ENCODE results near the gene PPP4R4. TPM values are rescaled to one million over a fixed set of nuclear protein-coding genes. Genes with fewer than 3 reads are reported as not detected.

The PPP4R4 gene
- polyA plus RNA-seq, 3 donors, result 0.08 TPM; not detected in 2

- Histone ChIP-seq H3K79me2 (ENCODE audit: insufficient read depth, low read length) (no peaks in the 10 kb centered on the region), H3K9me3 (replicated peaks in 1 of 2; ENCODE audit: control insufficient read depth in 1 of 2, insufficient read depth in 1 of 2, low read length in 2 of 2) (no peaks in the 10 kb centered on the region), H4K20me1 (ENCODE audit: insufficient read depth, low read length) (no peaks in the 10 kb centered on the region), H2AFZ (ENCODE audit: insufficient read depth, low read depth, low read length, poor library complexity, severe bottlenecking) (no peak overlapping the region), H3K36me3 (replicated peaks in 1 of 2; ENCODE audit: control insufficient read depth in 1 of 2, insufficient read depth in 2 of 2, low read length in 2 of 2) (no peaks in the 10 kb centered on the region), H3K4me1 (ENCODE audit: control insufficient read depth in 1 of 2, insufficient read depth in 2 of 2, low read length in 2 of 2) (peaks cover 8% of the 10 kb centered on the region in 2 donors), H3K4me2 (replicated peaks; ENCODE audit: extremely low read depth, low read length, poor library complexity, severe bottlenecking) (no peak overlapping the region), H3K9ac (ENCODE audit: insufficient read depth, low read length, poor library complexity, severe bottlenecking) (no peak overlapping the region), H3K27ac (ENCODE audit: low read depth in 1 of 2, low read length in 2 of 2) (no peak overlapping the region), H3K27me3 (ENCODE audit: control insufficient read depth in 2 of 2, insufficient read depth in 2 of 2, low read length in 2 of 2) (no peaks in the 10 kb centered on the region), H3K4me3 (replicated peaks in 1 of 3; ENCODE audit: low read depth in 2 of 3, low read length in 3 of 3) (no peak overlapping the region)
- peaks cover 13% of the 10 kb centered on the region for H3K4me1 Mint-ChIP-seq
- no peak overlapping the region for H3K4me3 Mint-ChIP-seq
- H3K36me3 Mint-ChIP-seq, result no peaks in the 10 kb centered on the region
- H3K9me3 Mint-ChIP-seq, result peaks cover 0 to 1% (median 0%) of the 10 kb centered on the region in 7 donors
- H3K27me3 Mint-ChIP-seq (ENCODE audit: low read depth in 3 of 3), result peaks cover 0 to 6% (median 0%) of the 10 kb centered on the region in 3 donors
- no peak for DNase-seq
- no peak overlapping the region for H3K27ac Mint-ChIP-seq
- intact Hi-C loops (cut with micrococcal nuclease), result no loop called here
- no CpG with 5 or more reads among the region's 1 CpG for WGBS (ENCODE audit: insufficient coverage)
- TF ChIP-seq CTCF (IDR thresholded peaks at IDR 0.05), result no peak
Observed at GRCh38 chr14:94142836-94143235, 31.3 kb upstream of the PPP4R4 start.

- Histone ChIP-seq H4K20me1 (ENCODE audit: insufficient read depth, low read length) (no peaks in the 10 kb centered on the region), H3K79me2 (ENCODE audit: insufficient read depth, low read length) (no peaks in the 10 kb centered on the region), H3K4me1 (ENCODE audit: control insufficient read depth in 1 of 2, insufficient read depth in 2 of 2, low read length in 2 of 2) (peaks cover 8% of the 10 kb centered on the region in 2 donors), H3K36me3 (replicated peaks in 1 of 2; ENCODE audit: control insufficient read depth in 1 of 2, insufficient read depth in 2 of 2, low read length in 2 of 2) (no peaks in the 10 kb centered on the region), H3K4me3 (replicated peaks in 1 of 3; ENCODE audit: low read depth in 2 of 3, low read length in 3 of 3) (no peak overlapping the region), H3K27ac (ENCODE audit: low read depth in 1 of 2, low read length in 2 of 2) (no peak overlapping the region), H3K4me2 (replicated peaks; ENCODE audit: extremely low read depth, low read length, poor library complexity, severe bottlenecking) (no peak overlapping the region), H3K27me3 (ENCODE audit: control insufficient read depth in 2 of 2, insufficient read depth in 2 of 2, low read length in 2 of 2) (no peaks in the 10 kb centered on the region), H2AFZ (ENCODE audit: insufficient read depth, low read depth, low read length, poor library complexity, severe bottlenecking) (no peak overlapping the region), H3K9me3 (replicated peaks in 1 of 2; ENCODE audit: control insufficient read depth in 1 of 2, insufficient read depth in 1 of 2, low read length in 2 of 2) (no peaks in the 10 kb centered on the region), H3K9ac (ENCODE audit: insufficient read depth, low read length, poor library complexity, severe bottlenecking) (no peak overlapping the region)
- peaks cover 0 to 6% (median 0%) of the 10 kb centered on the region in 3 donors for H3K27me3 Mint-ChIP-seq (ENCODE audit: low read depth in 3 of 3)
- H3K4me3 Mint-ChIP-seq, result no peak overlapping the region
- H3K36me3 Mint-ChIP-seq, result no peaks in the 10 kb centered on the region
- H3K9me3 Mint-ChIP-seq, result peaks cover 0 to 1% (median 0%) of the 10 kb centered on the region in 7 donors
- 100% methylated on average over 2 of the region's 3 CpGs for WGBS (ENCODE audit: insufficient coverage)
- DNase-seq, result no peak
- no peak for TF ChIP-seq CTCF (IDR thresholded peaks at IDR 0.05)
- no peak overlapping the region for H3K27ac Mint-ChIP-seq
- intact Hi-C loops (cut with micrococcal nuclease), result no loop called here
- peaks cover 13% of the 10 kb centered on the region for H3K4me1 Mint-ChIP-seq
Observed at GRCh38 chr14:94143239-94143638, 30.9 kb upstream of the PPP4R4 start.

All from CD14-positive monocyte (primary cell).